Stimulated activated CD8-positive, alpha-beta memory T cell treated with anti-CD3 and anti-CD28 coated beads, Interleukin-15, amount 100 ng/mL, for 48 hours (primary cell): ENCODE results near the gene TTF2.

Source experiments
- DNase-seq, 2 donors: peaks; one replicate each; pipeline ENCODE4 v3.0.0-alpha.2; 2020; ENCODE audit warnings: low read depth in 2 of 2

The TTF2 gene

GRCh38 chr1:117120774-117121588 lies 60.9 kb downstream of the TTF2 start:
- DNase-seq = peak in 1 of 2 donors; percentile 4

- peak; percentile 69 to 75 for DNase-seq
These were observed 61.6 kb downstream of the TTF2 start, which contains the start of gene TRIM45 for GRCh38 chr1:117121589-117122329. Gene TRIM45 (minus strand): TSS chr1:117121749. CDS start chr1:117121201, 548 bp downstream.

GRCh38 chr1:117122330-117123025 lies 62.4 kb downstream of the TTF2 start:
- no peak for DNase-seq

GRCh38 chr1:117123274-117123673 lies 63.1 kb downstream of the TTF2 start:
- DNase-seq = no peak

GRCh38 chr1:117124661-117125060 lies 64.5 kb downstream of the TTF2 start:
- no peak for DNase-seq

GRCh38 chr1:117127795-117128194 lies 67.7 kb downstream of the TTF2 start:
- no peak for DNase-seq

- DNase-seq = no peak
These were observed 68.4 kb downstream of the TTF2 start for GRCh38 chr1:117128323-117129079.

- DNase-seq = no peak
These were observed 70.4 kb downstream of the TTF2 start for GRCh38 chr1:117130526-117130925.

GRCh38 chr1:117135329-117135728 lies 75.2 kb downstream of the TTF2 start:
- DNase-seq = no peak

GRCh38 chr1:117136749-117137148 lies 76.6 kb downstream of the TTF2 start:
- no peak for DNase-seq

- DNase-seq = no peak
These were observed 77.2 kb downstream of the TTF2 start for GRCh38 chr1:117137281-117137855.

- DNase-seq = no peak
These were observed 78.0 kb downstream of the TTF2 start for GRCh38 chr1:117138106-117138505.

- no peak for DNase-seq
These were observed 78.4 kb downstream of the TTF2 start for GRCh38 chr1:117138561-117138960.

GRCh38 chr1:117142200-117142599 lies 82.1 kb downstream of the TTF2 start:
- DNase-seq = no peak

GRCh38 chr1:117143172-117143571 lies 83.0 kb downstream of the TTF2 start:
- DNase-seq = no peak

- DNase-seq = no peak
These were observed 83.7 kb downstream of the TTF2 start for GRCh38 chr1:117143871-117144270.

- no peak for DNase-seq
These were observed 85.9 kb downstream of the TTF2 start for GRCh38 chr1:117146072-117146471.

GRCh38 chr1:117146575-117147340 lies 86.6 kb downstream of the TTF2 start:
- DNase-seq = no peak

GRCh38 chr1:117147341-117147831 lies 87.3 kb downstream of the TTF2 start:
- no peak for DNase-seq

GRCh38 chr1:117147856-117148588 lies 87.9 kb downstream of the TTF2 start:
- no peak for DNase-seq
